ENCODE results near the gene PLA2G5.
"Not testable (repeated sequence)": the region's sequence is repeated elsewhere in the genome, so short reads cannot be mapped to it uniquely, and the experiment has no call there.

Gene PLA2G5

GRCh38 chr1:20123722-20124455 lies 53.9 kb downstream of the PLA2G5 start:
- DNase-seq, result no peak

DNA sequence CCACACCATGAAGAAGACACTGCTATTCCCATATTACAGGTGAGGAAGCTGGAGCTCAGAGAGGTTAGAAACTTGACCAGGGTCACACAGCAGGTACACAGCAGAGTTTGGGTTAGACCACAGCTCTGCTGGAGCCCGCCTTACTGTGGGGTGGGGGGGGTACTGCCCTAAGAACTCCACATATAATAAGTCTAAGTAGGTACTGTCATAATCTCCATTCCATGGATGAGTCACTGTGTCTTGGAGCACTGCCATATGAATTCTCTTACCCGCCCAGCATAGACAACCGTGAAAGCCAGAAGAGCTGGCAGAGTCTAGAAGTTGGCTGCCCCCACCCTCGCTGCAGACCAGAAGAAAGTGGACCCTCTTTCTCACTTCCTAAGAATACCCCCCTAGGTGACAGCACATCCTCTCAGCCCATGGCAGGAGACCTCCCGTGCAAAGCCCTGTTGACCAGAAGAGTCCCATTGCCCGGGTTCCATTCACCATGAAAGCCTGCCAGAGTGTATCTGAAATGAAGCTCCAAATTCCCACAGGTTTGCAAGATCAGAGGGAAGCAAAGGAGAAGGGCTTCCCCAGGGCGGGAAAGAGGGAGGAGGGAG lies 54.6 kb downstream of the PLA2G5 start:
- no peak for DNase-seq

DNA sequence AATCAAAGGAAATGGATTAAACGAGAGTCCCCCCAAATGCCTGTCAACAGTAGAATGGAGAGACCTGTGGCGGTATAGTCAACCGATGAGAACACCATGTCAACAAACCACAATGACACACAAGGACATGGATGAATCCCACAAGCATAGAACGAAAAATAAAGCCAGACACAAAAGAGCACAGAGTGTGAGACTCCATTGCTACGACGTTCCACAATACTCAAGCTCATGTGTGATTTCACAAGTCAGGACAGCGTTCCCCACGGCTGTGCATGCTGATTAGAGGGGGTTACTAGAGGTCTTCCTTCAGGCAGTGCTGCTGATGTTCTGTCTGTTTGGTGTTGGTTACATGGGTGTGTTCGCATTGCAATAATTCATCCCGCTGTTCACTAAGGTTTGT lies 55.1 kb downstream of the PLA2G5 start:
- DNase-seq, result no peak

DNA sequence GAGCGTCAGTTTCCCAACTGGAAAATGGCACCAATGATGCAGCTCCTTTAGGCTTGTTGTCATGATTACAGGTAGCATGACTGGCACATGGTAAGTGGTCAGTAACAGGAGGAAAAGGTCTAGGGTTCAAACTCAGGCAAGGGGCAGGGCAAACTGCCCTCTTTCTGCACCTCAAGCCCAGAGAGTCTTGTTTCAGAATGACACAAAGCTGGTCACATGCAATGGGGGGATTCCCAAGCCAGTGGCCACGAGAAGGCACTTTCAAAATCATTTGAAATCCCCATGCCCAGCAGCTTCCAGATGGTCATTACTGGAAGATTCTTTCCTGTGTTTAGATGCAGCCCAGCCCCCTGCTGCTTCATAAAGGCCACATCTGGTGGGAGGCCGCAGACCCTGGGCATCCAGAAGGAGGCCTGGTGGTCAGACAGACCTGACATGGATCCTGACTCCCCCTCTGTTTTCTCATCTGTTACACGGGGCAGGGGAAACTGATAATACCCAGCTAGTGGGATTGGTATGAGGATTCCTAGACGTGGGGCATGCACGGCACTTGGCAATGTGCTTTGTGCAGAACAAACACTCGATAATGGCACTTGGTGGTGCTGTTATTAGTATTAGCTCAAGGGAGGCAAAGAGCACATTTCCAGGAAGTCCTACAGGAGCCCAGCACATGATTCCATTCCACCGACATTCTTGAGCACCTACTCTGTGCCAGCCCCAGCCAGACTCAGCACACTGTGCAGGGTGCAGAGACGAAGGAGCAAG lies 56.2 kb downstream of the PLA2G5 start:
- DNase-seq, result no peak

- no peak for DNase-seq
These were observed 56.9 kb downstream of the PLA2G5 start for GRCh38 chr1:20126806-20127440.

- DNase-seq, result not testable (repeated sequence)
These were observed 60.5 kb downstream of the PLA2G5 start for GRCh38 chr1:20130518-20130917.

DNA sequence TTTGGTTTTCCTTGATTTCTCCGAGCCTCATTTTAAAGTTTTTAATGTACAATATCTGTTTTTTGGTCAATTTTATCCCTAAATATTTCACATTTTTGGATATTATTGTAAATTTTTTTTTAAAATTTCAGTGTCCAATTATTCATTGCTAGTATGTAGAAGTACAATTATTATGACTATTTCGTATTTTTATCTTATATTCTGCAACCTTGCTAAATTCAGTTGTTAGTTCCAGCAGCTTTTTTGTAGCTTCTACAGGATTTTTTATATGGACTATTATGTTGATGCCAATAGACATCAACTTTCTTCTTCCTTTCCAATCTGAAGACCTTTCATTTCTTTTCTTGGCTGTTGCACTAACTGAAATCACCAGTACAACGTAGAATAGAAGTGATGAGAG lies 65.0 kb downstream of the PLA2G5 start:
- no peak for DNase-seq

DNA sequence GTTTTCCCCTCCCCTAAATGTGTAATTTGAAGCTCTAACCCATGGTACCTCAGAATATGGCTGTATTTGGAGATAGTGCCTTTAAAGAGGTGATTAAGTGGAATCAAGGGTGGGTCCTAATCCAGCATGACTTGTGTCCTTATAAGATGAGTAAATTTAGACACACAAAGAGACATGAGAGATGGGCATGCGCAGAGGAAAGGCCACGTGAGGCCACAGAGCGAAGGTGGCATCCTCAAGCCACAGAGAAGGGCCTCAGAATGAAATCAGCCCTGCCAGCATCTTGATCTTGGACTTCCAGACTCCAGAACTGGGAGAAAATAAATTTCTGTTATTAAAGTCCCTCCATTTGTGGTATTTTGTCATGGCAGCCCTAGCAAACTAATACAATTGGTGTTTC lies 66.3 kb downstream of the PLA2G5 start:
- no peak for DNase-seq

- DNase-seq, result no peak
These were observed 67.1 kb downstream of the PLA2G5 start for GRCh38 chr1:20137055-20137454.

GRCh38 chr1:20137604-20138003 lies 67.6 kb downstream of the PLA2G5 start:
- DNase-seq, result no peak

GRCh38 chr1:20138346-20138745 lies 68.4 kb downstream of the PLA2G5 start:
- no peak for DNase-seq

GRCh38 chr1:20138961-20139550 lies 69.1 kb downstream of the PLA2G5 start, which contains the start of gene PLA2G2F:
PLA2G2F (plus strand) TSS chr1:20139323; CDS start chr1:20139428, 105 bp downstream.
- DNase-seq, result no peak

DNA sequence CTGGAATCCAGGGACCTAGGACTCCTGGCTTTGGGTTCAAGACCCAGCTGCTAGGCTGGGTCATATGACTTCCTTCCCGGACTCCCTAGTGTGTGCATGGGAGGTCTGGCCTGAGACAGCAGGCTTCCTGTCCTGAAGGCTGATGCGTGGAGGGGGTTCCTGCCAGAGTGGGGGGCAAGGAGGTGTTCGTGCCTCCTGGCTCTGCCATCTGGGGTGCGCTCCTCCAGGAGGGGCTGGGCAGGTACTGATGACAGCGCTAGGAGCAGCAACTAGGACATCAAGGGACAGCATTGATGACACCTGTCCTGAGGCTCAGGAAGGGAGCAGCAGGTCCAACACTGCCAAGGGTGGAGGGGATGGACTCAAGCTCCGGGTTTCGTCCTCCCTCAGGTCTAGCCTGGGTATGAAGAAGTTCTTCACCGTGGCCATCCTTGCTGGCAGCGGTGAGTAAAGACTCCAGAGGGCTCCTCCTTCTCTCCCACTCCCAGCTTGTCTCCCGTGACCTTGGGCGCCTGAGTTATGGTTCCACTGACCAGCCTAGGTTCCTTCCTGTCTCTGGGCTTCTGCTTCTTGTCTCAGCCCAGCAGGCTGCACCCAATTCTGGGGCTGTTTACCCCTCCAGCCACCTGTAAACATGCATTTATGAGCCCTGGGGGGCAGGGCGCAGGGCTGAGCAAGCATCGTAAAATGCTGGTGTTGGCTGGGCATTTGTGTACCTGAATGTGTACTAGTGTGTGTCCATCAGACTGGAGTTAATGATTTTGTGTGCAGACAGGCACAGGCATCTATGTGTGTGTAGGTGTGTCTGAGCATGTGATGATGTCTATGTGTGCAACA lies 70.0 kb downstream of the PLA2G5 start:
- no peak for DNase-seq

GRCh38 chr1:20141001-20141400 lies 71.0 kb downstream of the PLA2G5 start:
- DNase-seq, result no peak

- no peak for DNase-seq
These were observed 71.5 kb downstream of the PLA2G5 start for GRCh38 chr1:20141466-20141865.

Measured in CD4-positive, alpha-beta T cell treated with Interleukin-4 for 1 hour (primary cell).